Astrocyte of the hippocampus (primary cell): ENCODE data around the gene ANKRD53.

Experiments used
- DNase-seq: peaks from one replicate; pipeline ENCODE4 v3.0.0; 2011; ENCODE audit warnings: low read depth, low spot score

ANKRD53 gene

GRCh38 chr2:70943205-70943871 lies 35.1 kb upstream of the ANKRD53 start:
- no peak for DNase-seq

GRCh38 chr2:70944111-70944690 lies 34.2 kb upstream of the ANKRD53 start:
- no peak for DNase-seq

DNA sequence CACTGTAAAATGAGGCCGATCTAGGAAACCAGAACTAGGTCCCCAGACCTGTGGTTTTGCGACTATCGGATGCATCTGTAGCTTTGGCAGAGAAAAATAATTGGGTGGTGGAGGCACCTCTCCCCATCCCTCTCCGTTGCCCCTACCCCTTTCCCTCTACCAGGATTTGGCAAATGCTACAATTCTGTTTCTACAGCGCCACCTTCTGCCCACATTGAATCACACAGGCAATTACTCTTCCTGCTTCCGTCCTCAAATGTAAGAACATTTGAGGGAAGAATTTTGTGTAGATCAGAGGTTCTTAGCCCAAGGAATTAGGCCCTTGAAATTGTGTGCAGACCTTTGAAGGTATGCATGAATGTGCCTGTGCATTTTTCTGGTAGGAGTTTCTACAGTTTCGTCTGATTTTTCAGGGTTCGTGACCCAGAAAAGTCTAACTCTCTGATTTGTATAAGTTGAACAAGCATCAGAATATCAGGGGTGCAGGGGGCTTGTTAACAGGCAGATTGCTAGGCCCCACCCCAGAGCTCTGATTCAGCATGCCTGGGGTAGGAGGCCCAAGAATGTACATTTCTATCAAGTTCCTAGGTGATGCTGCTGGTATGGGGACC lies 31.5 kb upstream of the ANKRD53 start:
- peak; percentile 72 for DNase-seq

DNA sequence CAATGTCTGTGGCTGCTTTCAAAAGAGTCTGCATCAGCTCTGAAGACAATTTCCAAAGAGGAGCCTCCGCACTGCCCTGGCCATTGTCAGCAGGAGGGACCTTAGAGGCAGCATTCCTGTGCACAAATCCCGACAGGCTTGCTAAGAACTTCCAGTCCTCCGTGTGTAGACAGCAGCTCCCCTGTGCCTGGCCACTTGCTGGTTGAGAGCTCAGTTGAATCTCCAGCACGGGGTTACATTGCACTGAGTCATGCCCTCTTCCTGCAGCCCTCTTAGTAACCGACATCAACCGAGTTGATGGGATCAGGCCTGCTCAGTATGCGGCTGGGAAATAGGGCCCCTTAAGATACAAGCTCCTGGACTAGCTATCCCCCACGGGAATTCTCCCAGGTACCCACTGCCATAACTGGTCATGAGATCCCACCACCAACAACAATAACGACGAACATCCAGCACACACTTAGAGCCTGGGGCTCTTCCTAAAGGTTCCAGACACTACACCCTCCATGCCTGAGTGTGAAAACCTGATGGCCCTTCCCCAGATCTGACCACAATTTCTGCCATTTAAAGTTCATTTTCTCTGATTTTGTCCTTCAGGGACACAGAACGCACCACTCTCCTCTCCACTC lies 30.8 kb upstream of the ANKRD53 start:
- peak; percentile 49 for DNase-seq

- DNase-seq, result peak; percentile 88
Measured at GRCh38 chr2:70948337-70949003, 30.0 kb upstream of the ANKRD53 start.

DNA sequence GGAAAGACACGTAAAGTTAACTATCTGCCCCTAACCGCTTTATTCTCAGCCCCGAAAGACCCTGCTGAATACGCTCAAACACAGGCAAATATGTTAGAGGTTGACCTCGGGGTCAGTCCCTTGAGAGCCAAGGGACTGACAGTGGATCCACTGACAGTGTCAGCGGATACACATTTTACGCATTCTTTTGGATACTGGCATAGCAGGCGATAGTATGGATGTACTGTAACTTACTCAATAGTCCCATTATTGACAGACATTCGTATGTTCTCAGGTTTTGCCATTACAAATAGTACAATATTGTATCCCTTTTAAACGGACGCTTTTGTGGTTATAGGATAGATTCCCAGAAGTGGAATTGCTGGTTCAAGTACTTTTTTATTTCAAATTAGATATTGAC lies 29.3 kb upstream of the ANKRD53 start:
- no peak for DNase-seq

DNA sequence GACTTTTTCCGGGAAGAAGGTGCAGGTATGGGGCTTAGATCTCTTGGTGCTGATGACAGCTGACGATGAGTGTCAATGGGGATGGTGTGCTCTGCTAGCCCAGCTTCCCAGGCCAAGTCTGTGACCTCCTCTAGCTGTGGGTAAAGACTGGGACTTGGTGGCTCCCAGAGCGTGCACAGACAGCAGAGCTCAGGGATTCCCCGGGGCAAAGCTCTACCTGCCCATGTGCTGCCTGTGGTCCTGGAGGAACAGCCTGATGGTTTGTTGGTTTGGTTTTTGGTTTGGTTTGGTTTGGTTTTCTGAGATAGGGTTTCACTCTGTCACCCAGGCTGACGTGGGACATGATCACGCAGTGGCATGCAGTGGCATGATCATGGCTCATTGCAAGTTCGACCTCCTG lies 23.5 kb upstream of the ANKRD53 start:
- DNase-seq, result no peak

DNA sequence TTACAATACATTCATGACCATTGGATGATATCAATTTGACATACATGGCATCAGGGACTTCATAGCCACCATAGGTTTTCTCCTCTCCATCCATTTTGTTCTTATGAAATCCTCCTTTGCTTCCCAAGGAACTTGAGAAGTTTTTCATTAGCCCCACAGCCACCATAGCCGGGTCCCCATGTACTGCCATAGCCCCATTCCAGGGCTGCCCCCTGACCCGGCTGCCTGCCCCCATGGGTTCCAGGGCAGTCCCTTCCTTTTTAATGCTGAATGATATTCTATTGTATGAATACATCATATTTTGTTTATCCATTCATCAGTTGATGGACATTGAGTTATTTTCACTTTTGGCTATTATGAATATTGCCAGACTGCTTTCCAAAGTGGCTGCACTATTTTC lies 22.3 kb upstream of the ANKRD53 start:
- no peak for DNase-seq

DNA sequence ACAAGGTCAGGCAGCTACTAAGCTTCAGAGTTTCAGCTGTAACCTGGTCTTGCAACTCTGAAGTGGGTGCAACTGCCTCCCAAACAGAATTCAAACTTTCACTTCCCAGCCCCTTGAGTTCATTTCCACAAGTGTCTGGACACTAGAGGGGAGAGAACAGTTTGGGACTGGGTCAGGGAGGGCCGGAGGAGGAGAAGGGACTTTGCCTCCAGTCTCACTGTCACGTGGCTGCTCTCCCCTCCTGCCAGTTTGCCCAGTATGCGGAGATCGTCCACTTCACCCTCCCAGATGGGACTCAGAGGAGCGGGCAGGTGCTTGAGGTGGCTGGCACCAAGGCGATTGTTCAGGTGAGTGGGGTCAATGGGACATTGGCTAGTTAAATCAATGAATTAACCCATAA lies 20.6 kb upstream of the ANKRD53 start:
- DNase-seq, result no peak

DNA sequence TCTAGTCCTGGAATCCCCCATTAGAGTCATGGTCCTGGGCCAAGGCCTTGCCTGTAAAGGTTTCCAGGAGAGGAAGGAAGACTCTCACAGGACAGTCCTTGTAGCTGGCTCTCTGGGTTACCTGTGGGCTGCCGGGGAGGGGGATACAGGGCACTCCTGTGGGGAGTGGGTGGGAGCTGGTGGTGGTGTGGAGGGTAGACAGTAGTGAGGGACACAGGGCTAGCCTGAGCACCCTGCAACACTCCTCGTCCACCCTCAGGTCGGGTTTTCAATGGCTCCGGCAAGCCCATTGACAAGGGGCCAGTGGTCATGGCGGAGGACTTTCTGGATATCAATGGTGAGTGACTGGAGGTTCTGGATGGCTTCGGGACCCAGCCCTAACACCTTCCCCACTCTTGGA lies 19.7 kb upstream of the ANKRD53 start:
- no peak for DNase-seq

GRCh38 chr2:70959271-70959761 lies 19.1 kb upstream of the ANKRD53 start:
- no peak for DNase-seq

DNA sequence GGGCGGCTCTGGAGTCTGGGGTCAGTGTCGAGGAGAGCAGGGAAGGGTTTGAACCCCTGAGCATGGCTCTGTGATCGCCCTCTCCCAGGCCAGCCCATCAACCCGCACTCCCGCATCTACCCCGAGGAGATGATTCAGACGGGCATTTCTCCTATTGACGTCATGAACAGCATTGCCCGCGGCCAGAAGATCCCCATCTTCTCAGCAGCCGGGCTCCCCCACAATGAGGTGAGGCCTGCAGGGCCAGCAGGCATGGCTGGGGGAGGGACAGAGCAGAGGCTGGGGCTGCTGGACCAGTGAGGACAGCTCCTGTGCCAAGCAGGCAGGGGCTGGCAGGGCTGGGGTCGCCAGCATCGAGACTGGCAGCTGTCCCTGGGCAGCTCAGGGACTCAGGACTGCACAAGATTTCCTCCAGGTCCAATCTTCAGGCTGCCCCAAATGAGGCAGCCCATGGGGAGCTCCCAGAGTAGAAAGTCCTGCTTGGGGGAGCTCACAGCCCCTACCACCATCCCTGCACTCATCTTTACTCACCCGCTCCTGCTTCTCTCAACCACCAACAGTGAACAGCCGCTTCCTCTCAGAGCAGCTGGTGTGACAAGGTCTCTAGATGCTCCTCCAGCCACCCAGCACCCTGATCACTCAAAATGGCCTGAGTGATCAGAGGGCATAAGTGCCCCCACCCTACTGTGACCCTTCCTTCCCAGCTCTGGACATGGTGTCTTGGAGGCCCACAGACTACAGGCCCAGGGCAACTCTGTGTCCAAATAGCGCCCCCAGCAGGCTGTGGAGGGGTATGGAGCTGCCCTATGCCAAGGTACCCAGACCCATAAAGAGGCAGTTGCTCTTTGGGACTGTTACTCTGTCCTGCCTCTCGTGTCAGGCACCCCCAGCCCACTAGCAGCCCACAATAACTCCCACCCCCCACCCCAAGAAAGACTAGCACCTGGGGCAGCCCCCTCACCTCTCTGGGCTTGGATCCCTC lies 18.3 kb upstream of the ANKRD53 start:
- no peak for DNase-seq

GRCh38 chr2:70960833-70961647 lies 17.4 kb upstream of the ANKRD53 start:
- no peak for DNase-seq

- DNase-seq, result no peak
Measured at GRCh38 chr2:70961648-70961994, 16.8 kb upstream of the ANKRD53 start.

DNA sequence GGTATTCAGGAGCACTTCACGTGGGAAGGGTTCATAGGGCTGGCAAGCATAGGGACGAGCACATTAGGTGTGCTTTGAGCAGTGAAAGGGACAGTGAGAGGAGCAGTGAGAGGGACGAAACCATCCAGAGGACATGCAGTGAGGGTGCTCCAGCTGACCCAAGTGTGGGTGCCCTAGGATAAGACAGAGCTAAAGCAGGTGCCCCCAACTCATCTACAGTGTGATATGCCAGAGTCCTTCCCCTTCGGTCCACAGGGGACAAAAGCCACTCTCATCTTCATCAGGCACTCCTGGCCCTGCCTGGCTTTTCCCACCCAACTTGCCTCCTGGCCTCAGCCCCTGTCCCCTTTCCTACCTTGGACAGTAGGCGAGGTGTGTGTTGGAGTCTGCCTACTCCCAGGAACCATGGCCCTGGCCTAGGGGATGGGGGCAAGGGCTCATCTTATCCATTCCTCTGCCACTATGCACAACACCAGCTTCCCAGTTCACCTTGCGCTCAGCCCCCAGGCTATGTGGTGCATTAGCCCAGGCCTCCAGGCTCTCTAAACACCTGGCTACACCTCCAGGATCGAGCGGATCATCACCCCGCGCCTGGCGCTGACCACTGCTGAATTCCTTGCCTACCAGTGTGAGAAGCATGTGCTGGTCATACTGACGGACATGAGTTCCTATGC lies 16.1 kb upstream of the ANKRD53 start:
- no peak for DNase-seq

GRCh38 chr2:70962885-70963878 lies 15.2 kb upstream of the ANKRD53 start:
- no peak for DNase-seq

DNA sequence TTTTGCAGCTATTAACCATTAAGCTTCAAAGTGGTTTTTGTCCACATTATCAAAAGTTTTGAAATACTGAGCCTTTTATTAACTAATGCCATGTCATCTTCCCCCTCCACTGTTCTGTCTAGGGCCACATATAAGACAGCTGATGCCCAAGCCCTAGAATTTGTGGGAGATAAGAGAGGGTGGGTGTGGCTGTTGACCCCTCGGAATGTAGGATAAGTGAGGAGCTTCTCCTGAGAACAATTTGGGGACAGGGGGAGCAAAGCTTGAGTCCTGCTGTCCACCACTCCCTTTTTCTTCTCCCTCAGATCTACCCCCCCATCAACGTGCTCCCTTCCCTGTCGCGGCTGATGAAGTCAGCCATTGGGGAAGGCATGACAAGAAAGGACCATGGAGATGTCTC lies 14.3 kb upstream of the ANKRD53 start:
- DNase-seq, result no peak
